Neural cell (in vitro differentiated cells): ENCODE data around the gene HSF5. TPM values are rescaled to one million over a fixed set of nuclear protein-coding genes. Genes with fewer than 3 reads are reported as not detected.

Experiments
- H2AFZ ChIP-seq: fragments of 200-600, 300-800 bp; sonication (generic), shearing (Covaris generic); 2 replicates; pipeline ENCODE4 v1.6.0; 2014; ENCODE audit warnings: low read depth, mild to moderate bottlenecking, antibody characterized with exemption, low read length, moderate library complexity
- H3F3A ChIP-seq: fragments of 200-600 bp; shearing (Covaris generic); 2 replicates; pipeline ENCODE4 v1.6.1; 2016; ENCODE audit warnings: mild to moderate bottlenecking, moderate library complexity, mixed read lengths, antibody characterized with exemption, low read length; ENCODE audit not compliant: insufficient read depth, poor library complexity, severe bottlenecking
- H3K27ac ChIP-seq: fragments of 200-600, 300-800 bp; sonication (generic), shearing (Covaris generic); 2 replicates; pipeline ENCODE4 v1.5.1; 2014; ENCODE audit warnings: mild to moderate bottlenecking, low read length, moderate library complexity
- H3K27me3 ChIP-seq: fragments of 300-800, 200-600 bp; sonication (generic), shearing (Covaris generic); 2 replicates; pipeline ENCODE4 v1.6.0; 2014; ENCODE audit warnings: mild to moderate bottlenecking, low read depth, low read length, moderate library complexity; ENCODE audit not compliant: insufficient read depth
- H3K36me3 ChIP-seq: fragments of 300-800, 200-600 bp; sonication (generic), shearing (Covaris generic); 2 replicates; pipeline ENCODE4 v1.5.1; 2014; ENCODE audit warnings: mild to moderate bottlenecking, antibody characterized with exemption, low read length, moderate library complexity; ENCODE audit not compliant: insufficient read depth
- H3K4me2 ChIP-seq: fragments of 300-800, 200-600 bp; sonication (generic), shearing (Covaris generic); 2 replicates; pipeline ENCODE4 v1.6.0; 2014; ENCODE audit warnings: mild to moderate bottlenecking, low read length
- H3K4me3 ChIP-seq: fragments of 300-800, 200-600 bp; sonication (generic), shearing (Covaris generic); 2 replicates; pipeline ENCODE4 v1.5.1; 2014; ENCODE audit warnings: mild to moderate bottlenecking, low read length, moderate library complexity
- H3K79me2 ChIP-seq: fragments of 200-600 bp; shearing (Covaris generic); replicated peaks from 2 replicates; pipeline ENCODE4 v1.6.0; 2014; ENCODE audit warnings: mild to moderate bottlenecking, low read length, moderate library complexity; ENCODE audit not compliant: insufficient read depth
- H3K9ac ChIP-seq: fragments of 300-800, 200-600 bp; sonication (generic), shearing (Covaris generic); 2 replicates; pipeline ENCODE4 v1.6.1; 2016; ENCODE audit warnings: mild to moderate bottlenecking, low read length, mixed read lengths
- H3K9me2 ChIP-seq: fragments of 200-600 bp; shearing (Covaris generic); 2 replicates; pipeline ENCODE4 v1.6.1; 2016; ENCODE audit warnings: mild to moderate bottlenecking, low read length, mixed read lengths; ENCODE audit not compliant: insufficient read depth
- H3K9me3 ChIP-seq: fragments of 200-600, 300-800 bp; sonication (generic), shearing (Covaris generic); 2 replicates; pipeline ENCODE4 v1.6.1; 2016; ENCODE audit warnings: mild to moderate bottlenecking, mixed run types, low read length, moderate library complexity, mixed read lengths
- H4K20me1 ChIP-seq: fragments of 200-600 bp; shearing (Covaris generic); 2 replicates; pipeline ENCODE4 v1.6.1; 2016; ENCODE audit warnings: mild to moderate bottlenecking, mixed run types; ENCODE audit not compliant: insufficient read depth
- CTCF ChIP-seq: fragments of 450-650 bp; IDR thresholded peaks from 2 replicates; pipeline ENCODE4 v1.5.1; 2014; ENCODE audit warnings: antibody characterized with exemption, mild to moderate bottlenecking, moderate library complexity; ENCODE audit not compliant: poor library complexity, severe bottlenecking
- EP300 ChIP-seq: fragments of 450-650 bp; conservative IDR thresholded peaks from 2 replicates; pipeline ENCODE4 v1.6.1; 2014; ENCODE audit warnings: antibody characterized with exemption, mild to moderate bottlenecking, moderate library complexity; ENCODE audit not compliant: poor library complexity, severe bottlenecking
- EZH2 ChIP-seq: fragments of 200-600, 300-800 bp; shearing (Covaris generic), sonication (generic); IDR thresholded peaks from 2 replicates; pipeline ENCODE4 v1.6.1; 2014; ENCODE audit warnings: antibody characterized with exemption, low read length, borderline replicate concordance, mild to moderate bottlenecking; ENCODE audit not compliant: insufficient read depth, poor library complexity, severe bottlenecking
- MXI1 ChIP-seq: fragments of 450-650 bp; conservative IDR thresholded peaks from 2 replicates; pipeline ENCODE4 v1.6.1; 2014; ENCODE audit warnings: antibody characterized with exemption, mild to moderate bottlenecking; ENCODE audit not compliant: poor library complexity, severe bottlenecking
- RAD21 ChIP-seq: fragments of 450-650 bp; conservative IDR thresholded peaks from 2 replicates; pipeline ENCODE4 v1.6.1; 2014; ENCODE audit warnings: antibody characterized with exemption, mild to moderate bottlenecking, moderate library complexity
- REST ChIP-seq: IDR thresholded peaks from 2 replicates; pipeline ENCODE4 v1.6.1; 2012; ENCODE audit warnings: borderline replicate concordance
- SMC3 ChIP-seq: fragments of 450-650 bp; conservative IDR thresholded peaks from 2 replicates; pipeline ENCODE4 v1.6.1; 2014; ENCODE audit warnings: antibody characterized with exemption, mild to moderate bottlenecking, moderate library complexity; ENCODE audit not compliant: poor library complexity
- TAF1 ChIP-seq: IDR thresholded peaks from 2 replicates; pipeline ENCODE4 v1.6.1; 2012; ENCODE audit warnings: low read depth
- polyA plus RNA-seq: library from polyadenylated mRNA; depleted of rRNA; stranded (reverse); fragments of >200 nt; gene quantifications from 2 replicates; pipeline ENCODE4 v1.2.3, GENCODE V29; 2014

HSF5 gene
- polyA plus RNA-seq, 1 donor from 2014 or later: 0.21 TPM

GRCh38 chr17:58536542-58536941 is 48.3 kb upstream of the HSF5 start:
- H3K4me2 ChIP-seq: no peak overlapping the region

GRCh38 chr17:58535431-58535830 is 47.2 kb upstream of the HSF5 start:
- no peak overlapping the region for H3K27ac ChIP-seq
- H3K9me2 ChIP-seq: no peaks in the 10 kb centered on the region
- TF ChIP-seq REST: no peak
- TF ChIP-seq CTCF: no peak

More at GRCh38 chr17:58536542-58536941, 48.3 kb upstream of the HSF5 start:
- no peak overlapping the region for H3K27ac ChIP-seq
- no peak overlapping the region for H3K4me3 ChIP-seq
- no peaks in the 10 kb centered on the region for H3K9me3 ChIP-seq
- TF ChIP-seq RAD21: no peak
- no peak for TF ChIP-seq SMC3
- no peak for TF ChIP-seq EZH2
- TF ChIP-seq REST: no peak
- TF ChIP-seq MXI1: no peak
- TF ChIP-seq EP300: no peak
- no peak for TF ChIP-seq TAF1
- H2AFZ ChIP-seq: no peak overlapping the region
- H3K9ac ChIP-seq: no peak overlapping the region
- H3K36me3 ChIP-seq: no peaks in the 10 kb centered on the region
- H4K20me1 ChIP-seq: no peaks in the 10 kb centered on the region
- H3K9me2 ChIP-seq: no peaks in the 10 kb centered on the region
- H3F3A ChIP-seq: no peaks in the 10 kb centered on the region
- H3K79me2 ChIP-seq: no peaks in the 10 kb centered on the region
- H3K27me3 ChIP-seq: peaks cover 5% of the 10 kb centered on the region

More at GRCh38 chr17:58535431-58535830, 47.2 kb upstream of the HSF5 start:
- Histone ChIP-seq H4K20me1 (no peaks in the 10 kb centered on the region), H3K9me3 (no peaks in the 10 kb centered on the region), H3K9ac (no peak overlapping the region), H3K4me2 (no peak overlapping the region), H3F3A (no peaks in the 10 kb centered on the region), H2AFZ (no peak overlapping the region), H3K27me3 (peaks cover 16% of the 10 kb centered on the region), H3K79me2 (no peaks in the 10 kb centered on the region), H3K36me3 (no peaks in the 10 kb centered on the region), H3K4me3 (no peak overlapping the region)
